ENCODE data around the gene NCAPH2. TPM values are rescaled to one million over a fixed set of nuclear protein-coding genes. Genes with fewer than 3 reads are reported as not detected.
A peak's percentile ranks its signal among the peaks of the same experiment; 100 is the strongest.

NCAPH2 gene
- total and polyA plus RNA-seq, 2 of the 13 experiments (the other 11 are each of a cell fraction or from before 2014, with no cell fraction given) = 28.1 to 64.4 TPM

DNA sequence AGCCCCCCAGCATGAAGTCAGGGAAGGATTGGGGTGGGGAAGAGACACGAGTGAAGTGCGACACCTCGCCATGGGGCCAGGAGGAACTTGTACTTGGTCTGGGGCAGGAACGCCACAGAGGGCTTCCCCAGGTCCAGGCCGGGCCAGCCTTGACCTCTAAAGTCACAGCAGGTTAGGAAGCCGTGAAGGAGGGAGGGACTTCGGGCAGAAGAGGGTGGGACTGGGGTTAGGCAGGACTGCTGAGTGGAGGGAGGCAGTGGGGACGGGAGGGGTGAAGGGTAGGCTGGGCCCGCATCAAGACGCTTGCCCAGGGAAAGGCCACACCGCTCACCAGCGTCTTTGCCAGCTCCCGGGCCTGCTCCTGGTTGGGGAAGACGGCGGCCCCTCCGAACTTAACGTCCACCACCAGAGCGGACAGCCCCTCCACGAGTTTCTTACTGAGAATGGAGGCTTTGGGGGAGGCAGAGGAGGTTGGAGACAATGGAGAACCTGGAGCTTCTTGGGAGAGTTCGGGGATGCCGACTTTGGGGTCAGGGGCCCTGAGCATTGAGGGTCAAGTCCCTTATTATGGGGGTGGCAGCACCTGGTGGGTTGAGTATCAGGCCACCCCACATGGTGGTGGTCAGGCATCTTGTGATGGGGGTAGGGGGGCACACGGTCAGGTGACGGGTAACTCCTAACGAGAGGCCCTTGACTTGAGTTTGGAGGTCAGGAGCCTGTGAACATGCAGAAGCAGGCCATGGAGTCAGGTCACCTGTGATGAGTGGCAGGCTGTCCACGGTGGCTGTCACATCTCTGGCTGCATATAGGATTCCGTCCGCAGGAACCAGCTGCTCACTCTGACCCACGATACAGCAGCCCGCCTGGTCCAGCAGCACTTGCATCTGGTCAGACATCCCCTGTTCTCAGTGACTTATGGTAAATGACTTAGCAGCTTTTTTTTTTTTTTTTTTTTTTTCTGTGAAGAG lies 19.1 kb downstream of the NCAPH2 start (continued):
- TF ChIP-seq ZBTB40 (IDR thresholded peaks at IDR 0.05) = no peak
- no peak for TF ChIP-seq ZBTB40 (CRISPR knock-in tag; IDR thresholded peaks at IDR 0.05)
- TF ChIP-seq ZNF546 (CRISPR knock-in tag; conservative IDR thresholded peaks at IDR 0.05) = no peak
- TF ChIP-seq RELA (CRISPR knock-in tag; IDR thresholded peaks at IDR 0.05) = no peak
- TF ChIP-seq ZNF569 (CRISPR knock-in tag; IDR thresholded peaks at IDR 0.05; ENCODE audit: borderline replicate concordance) = no peak
- peak; percentile 92 for TF ChIP-seq AGO1 (IDR thresholded peaks at IDR 0.05; ENCODE audit: low read depth, low read length, poor library complexity, severe bottlenecking)
- no peak for TF ChIP-seq IRF9 (CRISPR knock-in tag; IDR thresholded peaks at IDR 0.05; ENCODE audit: borderline replicate concordance)
- TF ChIP-seq NFRKB (IDR thresholded peaks at IDR 0.05) = no peak
- TF ChIP-seq SMARCE1 (IDR thresholded peaks at IDR 0.05; ENCODE audit: borderline replicate concordance) = no peak
- TF ChIP-seq, protein P1, sequence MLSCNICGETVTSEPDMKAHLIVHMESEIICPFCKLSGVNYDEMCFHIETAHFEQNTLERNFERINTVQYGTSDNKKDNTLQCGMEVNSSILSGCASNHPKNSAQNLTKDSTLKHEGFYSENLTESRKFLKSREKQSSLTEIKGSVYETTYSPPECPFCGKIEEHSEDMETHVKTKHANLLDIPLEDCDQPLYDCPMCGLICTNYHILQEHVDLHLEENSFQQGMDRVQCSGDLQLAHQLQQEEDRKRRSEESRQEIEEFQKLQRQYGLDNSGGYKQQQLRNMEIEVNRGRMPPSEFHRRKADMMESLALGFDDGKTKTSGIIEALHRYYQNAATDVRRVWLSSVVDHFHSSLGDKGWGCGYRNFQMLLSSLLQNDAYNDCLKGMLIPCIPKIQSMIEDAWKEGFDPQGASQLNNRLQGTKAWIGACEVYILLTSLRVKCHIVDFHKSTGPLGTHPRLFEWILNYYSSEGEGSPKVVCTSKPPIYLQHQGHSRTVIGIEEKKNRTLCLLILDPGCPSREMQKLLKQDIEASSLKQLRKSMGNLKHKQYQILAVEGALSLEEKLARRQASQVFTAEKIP (CRISPR knock-in tag; IDR thresholded peaks at IDR 0.05; ENCODE audit: borderline replicate concordance) = no peak
- no peak for TF ChIP-seq NFIC (IDR thresholded peaks at IDR 0.05; ENCODE audit: low read length)
- TF ChIP-seq ZNF160 (CRISPR knock-in tag; IDR thresholded peaks at IDR 0.05) = 0 out of 2 replicates have a peak, but pooled peaks have one; percentile 67
- no peak; the same call in 1 of the 2 replicates for TF ChIP-seq GABPB1 (CRISPR knock-in tag; IDR thresholded peaks at IDR 0.05)
- TF ChIP-seq TP53 (CRISPR knock-in tag; conservative IDR thresholded peaks at IDR 0.05) = no peak
- TF ChIP-seq MTF1 (CRISPR knock-in tag; IDR thresholded peaks at IDR 0.05) = no peak
- no peak for TF ChIP-seq HNRNPH1 (optimal IDR thresholded peaks at IDR 0.05; ENCODE audit: low read depth, low read length)
- no peak for TF ChIP-seq TCF12 (IDR thresholded peaks at IDR 0.05)
- no peak for TF ChIP-seq TCF12 (CRISPR knock-in tag; IDR thresholded peaks at IDR 0.05)
- no peak for TF ChIP-seq BRD4 (CRISPR knock-in tag; IDR thresholded peaks at IDR 0.05)

All from HepG2 (cell line).